ENCODE results near the gene HERC4. TPM values are rescaled to one million over a fixed set of nuclear protein-coding genes. Genes with fewer than 3 reads are reported as not detected.

The HERC4 gene
- total and polyA plus RNA-seq, 9 of the 15 experiments (the other 6 are each of a cell fraction or from before 2014, with no cell fraction given) = 12.5 to 33.5 (median 22.8) TPM

- FAIRE-seq (no peak), DNase-seq (ENCODE audit: extremely low read depth in 1 of 4, low spot score in 3 of 4) (no peak), ATAC-seq (no peak)
- H3K36me3 ChIP-seq (ENCODE audit: control insufficient read depth, insufficient read depth, low read length) = no peaks in the 10 kb centered on the region
- no peaks in the 10 kb centered on the region for H3K79me2 ChIP-seq (ENCODE audit: control insufficient read depth, insufficient read depth, low read length)
- H3K27ac ChIP-seq (ENCODE audit: extremely low read depth, low read depth, low read length) = no peak overlapping the region
- BruUV-seq (replicated peaks) = no TSS peak
- no peak overlapping the region for H3K4me2 ChIP-seq (ENCODE audit: insufficient read depth, low read length)
- 9% methylated on average over 4 of the region's 4 CpGs for WGBS (ENCODE audit: insufficient coverage, low coverage, missing lambda C conversion rate)
- TF ChIP-seq RUNX1 (IDR thresholded peaks at IDR 0.05; ENCODE audit: low read depth) (no peak), ZC3H11A (IDR thresholded peaks at IDR 0.05; ENCODE audit: low read depth, low read length) (no peak), ESRRB (CRISPR knock-in tag; IDR thresholded peaks at IDR 0.05; ENCODE audit: borderline replicate concordance) (no peak), HSF4 (CRISPR knock-in tag; IDR thresholded peaks at IDR 0.05; ENCODE audit: borderline replicate concordance) (no peak), SMARCA5 (IDR thresholded peaks at IDR 0.05) (no peak), SREBF1 (IDR thresholded peaks at IDR 0.05; ENCODE audit: borderline replicate concordance, low read depth, low read length) (no peak)
- ChIA-PET POLR2A (interaction anchor here (0.9 to 1.0 kb wide), 2 partner anchors 9 to 14 kb away, joined by 3 to 5 read pairs; no protein-coding TSS in a partner anchor), CTCF (ENCODE audit: low intra/inter-chr PET ratio) (no interaction called here)
- H3K9ac ChIP-seq (ENCODE audit: insufficient read depth in 1 of 2, low read depth in 2 of 2, low read length in 2 of 2) = no peak overlapping the region
- H3K4me3 ChIP-seq = no peak overlapping the region
- no peak overlapping the region for H2AFZ ChIP-seq (ENCODE audit: low read depth, low read length)
- H3K27me3 ChIP-seq (ENCODE audit: control insufficient read depth in 2 of 2, insufficient read depth in 2 of 2, low read length in 2 of 2) = peaks cover 0 to 3% of the 10 kb centered on the region in 2 experiments; a peak in 2 of 5 replicates
- H3K9me1 ChIP-seq (ENCODE audit: control insufficient read depth, insufficient read depth, low read length) = no peaks in the 10 kb centered on the region
- no peaks in the 10 kb centered on the region for H4K20me1 ChIP-seq (replicated peaks; ENCODE audit: control insufficient read depth, insufficient read depth, low read length)
- no peaks in the 10 kb centered on the region for H3K9me3 ChIP-seq (replicated peaks; ENCODE audit: control insufficient read depth, insufficient read depth, low read depth, low read length)
- intact Hi-C loops (cut with micrococcal nuclease) = no loop called here
- no peaks in the 10 kb centered on the region for H3K4me1 ChIP-seq (replicated peaks in 1 of 2; ENCODE audit: control insufficient read depth in 2 of 2, insufficient read depth in 2 of 2, low read length in 2 of 2)
- in situ Hi-C loops (cut with MboI) = no loop called here
Observed at GRCh38 chr10:68090586-68090985, 15.5 kb upstream of the HERC4 start.

GRCh38 chr10:68088740-68089139, 13.7 kb upstream of the HERC4 start:
- no peak overlapping the region for H3K27ac ChIP-seq (ENCODE audit: extremely low read depth, low read depth, low read length)
- no peak overlapping the region for H3K4me3 ChIP-seq
- no peaks in the 10 kb centered on the region for H3K79me2 ChIP-seq (ENCODE audit: control insufficient read depth, insufficient read depth, low read length)
- in situ Hi-C loops (cut with MboI) = no loop called here
- no peaks in the 10 kb centered on the region for H3K9me1 ChIP-seq (ENCODE audit: control insufficient read depth, insufficient read depth, low read length)
- no peaks in the 10 kb centered on the region for H4K20me1 ChIP-seq (replicated peaks; ENCODE audit: control insufficient read depth, insufficient read depth, low read length)
- no TSS peak for BruUV-seq (replicated peaks)
- intact Hi-C loops (cut with micrococcal nuclease) = no loop called here
- no peak overlapping the region for H3K9ac ChIP-seq (ENCODE audit: insufficient read depth in 1 of 2, low read depth in 2 of 2, low read length in 2 of 2)
- CTCF ChIA-PET (ENCODE audit: low intra/inter-chr PET ratio) = no interaction called here
- no peaks in the 10 kb centered on the region for H3K4me1 ChIP-seq (replicated peaks in 1 of 2; ENCODE audit: control insufficient read depth in 2 of 2, insufficient read depth in 2 of 2, low read length in 2 of 2)
- H3K9me3 ChIP-seq (replicated peaks; ENCODE audit: control insufficient read depth, insufficient read depth, low read depth, low read length) = no peaks in the 10 kb centered on the region
- peak overlapping the region; percentile 30; the same call in 1 of the 2 replicates for H2AFZ ChIP-seq (ENCODE audit: low read depth, low read length)
- POLR2A ChIA-PET = interaction anchor here (0.6 to 0.8 kb wide), 2 partner anchors 301 to 1231 kb away, joined by 3 read pairs; no protein-coding TSS in a partner anchor
- no peak for FAIRE-seq
- DNase-seq (ENCODE audit: extremely low read depth in 1 of 4, low spot score in 3 of 4) = no peak
- peaks cover 0 to 3% of the 10 kb centered on the region in 2 experiments; a peak in 2 of 5 replicates for H3K27me3 ChIP-seq (ENCODE audit: control insufficient read depth in 2 of 2, insufficient read depth in 2 of 2, low read length in 2 of 2)
- H3K36me3 ChIP-seq (ENCODE audit: control insufficient read depth, insufficient read depth, low read length) = no peaks in the 10 kb centered on the region
- WGBS (ENCODE audit: insufficient coverage, low coverage, missing lambda C conversion rate) = 8% methylated on average over 4 of the region's 4 CpGs
- ATAC-seq = no peak
- no peak overlapping the region for H3K4me2 ChIP-seq (ENCODE audit: insufficient read depth, low read length)
- TF ChIP-seq HDAC8 (tag; IDR thresholded peaks at IDR 0.05) = no peak
- TF ChIP-seq NFATC3 (IDR thresholded peaks at IDR 0.05) = no peak
- TF ChIP-seq POLR2G (IDR thresholded peaks at IDR 0.05; ENCODE audit: low read depth, low read length) = no peak
- TF ChIP-seq ZBTB8A (IDR thresholded peaks at IDR 0.05; ENCODE audit: partially characterized antibody) = no peak
- no peak for TF ChIP-seq ZNF12 (CRISPR knock-in tag; IDR thresholded peaks at IDR 0.05)
- TF ChIP-seq ZNF146 (CRISPR knock-in tag; IDR thresholded peaks at IDR 0.05; ENCODE audit: unreplicated experiment) = no peak
- TF ChIP-seq CEBPB (tag; IDR thresholded peaks at IDR 0.05) = peak; percentile 45; the same call in 1 of the 2 replicates
- TF ChIP-seq NFE2 (IDR thresholded peaks at IDR 0.05; ENCODE audit: low read depth) = no peak
- TF ChIP-seq ZNF217 (CRISPR knock-in tag; IDR thresholded peaks at IDR 0.05) = no peak
- no peak for TF ChIP-seq ZNF644 (tag; IDR thresholded peaks at IDR 0.05; ENCODE audit: low read depth)
- TF ChIP-seq KDM2B (CRISPR knock-in tag; IDR thresholded peaks at IDR 0.05) = no peak
- no peak for TF ChIP-seq CEBPG (CRISPR knock-in tag; IDR thresholded peaks at IDR 0.05)
- TF ChIP-seq CEBPG (tag; conservative IDR thresholded peaks at IDR 0.05 in 1 of 2, IDR thresholded peaks at IDR 0.05 in 1 of 2) = peak; percentile 39 to 44; a peak in 1 of 4 replicates
- no peak for TF ChIP-seq SP2 (IDR thresholded peaks at IDR 0.05; ENCODE audit: extremely low read depth, low read depth, low read length, poor library complexity, severe bottlenecking)
